Measurements from ENCODE around the gene NXF3.

DNA sequence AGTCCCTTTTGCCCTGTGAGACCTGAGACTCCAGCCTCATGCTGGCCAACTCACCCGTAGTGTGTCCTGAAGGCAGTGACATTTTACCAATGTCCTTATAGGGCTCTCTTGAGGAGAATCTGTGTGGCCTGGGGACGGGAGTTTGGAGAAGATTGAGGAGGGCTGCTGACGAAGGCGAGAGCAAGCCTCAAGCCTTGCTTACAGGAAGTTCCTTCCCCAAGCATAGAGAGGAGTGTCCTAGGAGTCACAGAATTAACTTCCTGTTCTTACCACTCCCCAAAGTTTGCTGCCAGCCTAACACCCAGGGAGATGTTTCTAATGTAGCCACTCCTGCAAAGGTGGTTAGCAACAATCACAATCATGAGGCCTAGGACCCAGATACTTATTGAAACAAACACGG, at the start of gene NXF3:
- TF ChIP-seq POLR2A (IDR thresholded peaks at IDR 0.05; ENCODE audit: low read length) (no peak), GATA1 (IDR thresholded peaks at IDR 0.05; ENCODE audit: low read depth, low read length) (no peak)

All from erythroblast (primary cell).